ENCODE data around the gene CLMN.
"Not testable (repeated sequence)": the region's sequence is repeated elsewhere in the genome, so short reads cannot be mapped to it uniquely, and the experiment has no call there.

Gene CLMN

DNA sequence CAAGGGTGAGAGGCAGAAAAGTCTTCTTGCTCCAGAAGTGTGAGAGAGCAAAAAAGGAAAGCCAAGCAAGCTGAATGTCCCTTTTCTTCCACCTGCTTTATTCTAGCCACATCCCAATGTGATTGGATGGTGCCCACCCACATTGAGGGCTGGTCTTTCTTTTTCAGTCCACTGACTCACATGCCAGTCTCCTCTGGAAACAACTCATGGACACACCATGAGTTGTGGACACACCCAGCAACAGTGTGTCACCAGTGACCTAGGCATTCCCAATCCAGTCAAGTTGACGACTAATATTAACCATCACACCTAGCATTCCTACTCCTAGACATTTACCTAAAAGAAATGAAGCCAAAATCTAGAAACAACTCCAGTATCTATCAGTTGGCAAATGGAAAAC lies 155.2 kb downstream of the CLMN start:
- DNase-seq (ENCODE audit: low read depth, low spot score): no peak

DNA sequence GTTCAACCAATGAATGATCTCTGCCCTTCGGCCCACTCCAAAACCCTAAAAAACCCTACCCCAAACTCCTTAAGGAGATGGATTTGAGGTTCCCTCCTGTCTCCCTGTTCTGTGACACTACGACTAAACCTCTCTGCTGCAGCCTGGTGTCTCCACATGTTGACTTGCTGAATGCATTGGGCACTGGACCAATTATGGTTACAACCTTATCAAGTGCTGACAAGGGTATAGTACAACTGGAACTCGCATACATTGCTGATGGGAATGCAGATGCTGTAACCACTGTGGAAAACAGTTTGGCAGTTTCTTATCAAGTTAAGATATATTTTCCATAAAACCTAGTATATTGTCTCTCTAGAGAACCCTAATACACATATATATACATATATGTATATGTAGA lies 156.0 kb downstream of the CLMN start:
- DNase-seq (ENCODE audit: low read depth, low spot score): no peak

DNA sequence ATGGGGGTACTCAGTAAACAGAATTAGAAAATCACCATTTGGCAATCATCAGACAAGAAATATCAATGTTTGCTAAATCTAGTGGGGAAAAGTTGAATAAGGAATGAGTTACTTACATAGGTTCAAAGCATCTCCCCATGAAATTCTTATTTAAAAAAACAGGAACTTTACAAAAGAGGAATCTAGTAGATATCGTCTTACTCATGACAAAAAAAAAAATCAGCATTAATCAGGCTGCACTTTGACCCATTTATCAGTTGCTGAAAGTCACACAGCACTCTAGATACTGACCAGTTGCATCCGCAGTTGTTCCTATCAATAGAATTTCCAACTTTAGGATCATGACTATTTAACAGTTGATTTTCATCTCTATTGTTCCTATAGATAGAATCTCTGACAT lies 156.6 kb downstream of the CLMN start:
- DNase-seq (ENCODE audit: low read depth, low spot score): no peak

DNA sequence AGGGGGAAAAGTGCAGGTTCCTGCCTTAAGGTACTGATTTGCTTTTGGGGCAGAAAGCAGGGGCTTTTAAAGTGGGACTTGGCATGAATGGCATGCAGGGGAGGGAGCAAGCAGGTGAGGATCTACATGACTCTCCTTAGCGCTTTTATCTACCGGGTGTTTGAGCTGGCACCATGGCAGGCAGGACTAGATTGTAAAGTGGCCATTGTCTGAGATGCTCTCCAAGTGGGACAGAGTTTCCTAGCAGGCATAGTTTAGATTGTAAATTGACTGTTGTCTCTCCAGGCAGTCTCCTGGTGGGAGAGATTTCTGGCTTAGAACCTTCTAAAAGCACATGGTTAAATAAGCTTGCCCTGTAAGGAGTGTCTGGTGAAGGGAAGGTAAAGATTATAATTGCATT lies 157.1 kb downstream of the CLMN start:
- no peak for DNase-seq (ENCODE audit: low read depth, low spot score)

DNA sequence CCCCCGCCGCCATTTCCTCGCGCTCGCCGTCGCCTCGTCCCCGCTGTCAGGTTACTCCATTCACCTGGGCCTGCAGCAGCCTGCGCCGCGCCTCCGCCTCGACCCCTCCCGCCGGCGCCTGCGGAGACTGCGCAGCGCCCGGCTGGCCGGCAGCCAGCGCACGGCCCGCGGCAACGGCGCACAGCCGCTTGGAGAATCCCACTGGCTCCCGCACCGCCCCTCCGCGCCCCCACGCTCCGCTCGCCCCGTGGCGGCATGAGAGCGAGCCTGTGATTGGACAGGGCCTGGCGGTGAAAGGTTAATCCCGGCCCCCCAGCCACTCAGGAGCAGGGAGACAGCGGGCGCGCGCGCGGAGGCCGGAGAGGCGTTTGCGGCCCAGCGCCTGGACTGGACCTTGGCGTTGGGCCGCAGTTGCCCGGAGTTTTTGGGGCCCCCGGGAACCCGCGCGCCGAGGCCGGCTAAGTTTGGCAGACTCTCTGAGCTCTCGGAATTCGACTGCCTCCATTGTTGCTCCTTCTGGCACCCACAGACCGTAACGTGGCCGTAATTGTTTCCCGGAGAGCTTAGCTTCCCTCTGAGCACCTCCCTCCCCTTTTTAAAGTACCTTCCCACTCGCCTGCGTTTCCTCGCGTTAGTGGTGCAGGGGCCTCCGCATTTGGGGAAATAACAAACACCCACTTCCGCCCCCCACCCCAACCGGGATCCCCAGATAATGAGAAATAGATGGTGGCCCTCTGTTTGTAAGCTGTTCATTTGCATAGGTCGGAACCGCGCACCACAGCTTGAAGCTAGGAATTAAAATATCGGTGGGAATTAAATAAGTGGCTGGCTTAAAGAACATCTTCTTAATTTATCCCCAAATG lies 162.2 kb downstream of the CLMN start, which contains the start of gene DICER1:
Gene DICER1, minus strand, starts transcription at position 203 of the 863 bp plus-strand sequence. CDS start 24,071 bp downstream, outside the sequence.
- peak; percentile 91 for DNase-seq (ENCODE audit: low read depth, low spot score)

DNA sequence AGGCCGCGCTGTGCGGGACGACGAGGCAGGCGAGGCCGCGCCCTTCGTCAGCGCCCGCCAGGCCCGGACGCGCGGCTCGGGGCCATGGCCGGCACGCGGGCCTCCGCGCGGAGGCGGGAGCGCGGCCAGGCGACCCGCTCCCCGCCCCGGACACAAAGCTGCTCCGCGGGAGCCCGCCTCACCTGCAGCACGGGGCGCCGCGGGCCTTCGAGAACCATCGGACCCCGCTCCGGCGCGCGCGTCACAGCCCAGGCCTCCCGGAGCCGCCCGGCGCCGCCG lies 162.7 kb downstream of the CLMN start:
- DNase-seq (ENCODE audit: low read depth, low spot score): no peak

DNA sequence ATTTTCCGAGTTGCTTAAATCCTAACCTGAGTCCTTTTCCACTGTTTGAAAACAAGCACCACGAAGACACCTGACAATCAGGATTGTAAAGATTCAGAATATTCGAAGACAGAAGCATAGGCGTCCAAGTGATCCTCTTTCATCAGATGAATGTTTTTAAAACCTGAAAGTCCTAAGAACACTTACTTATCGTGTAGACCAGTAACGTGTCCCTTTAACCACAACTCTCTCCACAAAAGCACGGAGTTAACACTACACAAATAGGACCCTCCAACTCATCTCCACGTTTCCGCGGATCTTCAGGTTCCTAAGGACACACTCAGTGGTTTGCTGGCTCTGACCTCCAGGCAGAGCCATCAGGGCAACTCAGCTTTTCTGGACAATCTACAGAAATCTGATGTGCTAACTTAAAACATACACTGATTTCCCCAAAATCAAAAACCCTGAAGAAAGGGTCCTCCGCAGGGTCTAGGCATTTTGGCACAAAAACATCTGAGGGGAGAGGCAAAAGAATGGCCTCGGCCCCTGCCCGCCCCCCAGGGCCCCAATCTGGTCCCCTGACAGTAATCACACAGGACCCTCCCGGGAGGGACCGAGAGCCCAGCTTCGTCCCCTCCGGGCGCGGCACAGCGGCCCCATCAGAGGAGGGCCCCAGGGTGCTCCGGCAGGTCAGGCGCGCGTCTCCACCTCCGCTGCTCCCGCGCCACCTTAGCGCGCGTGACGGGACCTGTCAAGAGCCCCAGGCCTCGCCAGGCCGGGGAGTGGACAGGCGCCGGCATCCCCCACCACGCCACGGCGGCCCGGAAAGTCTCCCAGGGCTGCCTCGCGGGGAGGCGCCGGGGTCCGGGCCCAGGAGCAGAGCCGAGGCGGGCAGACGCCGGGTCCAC lies 163.3 kb downstream of the CLMN start:
- no peak for DNase-seq (ENCODE audit: low read depth, low spot score)

DNA sequence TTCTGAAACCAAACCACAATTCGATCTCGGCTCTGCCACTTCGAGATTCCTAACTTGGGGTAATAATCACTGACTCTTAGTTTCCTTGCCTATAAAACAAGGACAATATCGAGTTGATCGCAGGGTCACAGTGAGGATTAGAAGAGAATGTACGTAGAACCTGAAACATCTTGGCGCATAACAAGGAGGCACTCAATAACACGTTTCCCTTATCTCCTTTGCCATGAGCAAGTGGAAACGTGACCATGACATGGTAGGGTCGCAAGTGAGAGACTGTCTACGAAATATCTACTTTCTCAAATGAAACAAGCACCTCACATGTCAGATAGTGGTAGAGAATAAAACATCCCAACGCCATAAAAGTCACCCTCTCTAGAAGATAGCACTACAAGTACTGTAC lies 164.7 kb downstream of the CLMN start:
- DNase-seq (ENCODE audit: low read depth, low spot score): no peak

DNA sequence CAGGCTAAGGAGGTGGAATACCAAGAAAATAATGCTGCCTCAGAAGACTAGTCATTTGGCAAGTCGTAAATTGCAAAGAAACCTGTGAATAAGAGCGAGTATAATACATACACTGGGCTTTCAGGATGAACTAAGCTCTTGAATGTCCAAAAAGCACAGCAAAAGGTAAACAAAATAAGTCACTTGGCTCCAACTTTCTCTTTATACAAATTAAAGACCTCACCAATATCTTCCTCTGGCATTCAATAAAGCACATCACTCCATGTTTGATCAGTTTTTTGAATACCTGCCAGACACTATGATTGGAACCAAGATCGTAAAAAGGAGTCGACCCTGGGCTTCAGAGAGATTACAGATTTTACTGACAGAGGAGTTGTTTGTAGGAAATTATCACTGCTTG lies 165.8 kb downstream of the CLMN start:
- DNase-seq (ENCODE audit: low read depth, low spot score): no peak

DNA sequence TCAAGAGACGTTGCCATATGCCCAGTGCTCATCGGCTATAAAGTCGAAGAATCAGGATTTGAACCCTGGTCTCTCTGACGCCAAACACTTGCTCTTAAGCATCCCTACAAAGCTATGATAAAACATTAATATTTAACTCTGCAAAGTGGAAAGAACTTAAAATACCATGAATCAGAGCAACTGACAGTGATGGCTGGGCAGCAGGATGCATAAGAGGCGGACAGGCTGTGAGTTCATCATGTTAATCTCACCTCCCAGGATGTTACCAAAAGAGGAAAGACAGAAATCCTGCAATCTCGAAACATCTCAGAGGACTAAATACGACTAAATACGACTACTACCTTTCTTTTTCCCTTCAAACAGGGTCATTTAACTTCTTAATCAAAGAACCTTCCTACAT lies 168.1 kb downstream of the CLMN start:
- no peak for DNase-seq (ENCODE audit: low read depth, low spot score)

DNA sequence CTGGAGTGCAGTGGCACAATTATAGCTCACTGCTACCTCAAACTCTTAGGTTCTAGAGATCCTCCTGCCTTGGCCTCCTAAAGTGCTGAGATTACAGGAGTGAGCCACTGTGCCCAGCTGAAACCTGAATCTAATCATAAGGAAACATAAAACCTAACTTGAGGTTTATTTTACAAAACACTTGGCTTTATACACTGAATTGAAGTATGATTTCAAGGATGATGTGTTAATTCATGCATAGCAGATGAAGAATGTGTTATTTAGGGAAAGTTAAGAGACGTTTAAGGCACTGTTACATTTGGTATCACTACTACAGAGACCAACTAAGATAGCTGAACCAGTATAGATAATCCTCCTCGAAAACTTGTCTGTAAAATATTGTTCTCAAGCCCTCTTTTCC lies 168.8 kb downstream of the CLMN start:
- DNase-seq (ENCODE audit: low read depth, low spot score): no peak

DNA sequence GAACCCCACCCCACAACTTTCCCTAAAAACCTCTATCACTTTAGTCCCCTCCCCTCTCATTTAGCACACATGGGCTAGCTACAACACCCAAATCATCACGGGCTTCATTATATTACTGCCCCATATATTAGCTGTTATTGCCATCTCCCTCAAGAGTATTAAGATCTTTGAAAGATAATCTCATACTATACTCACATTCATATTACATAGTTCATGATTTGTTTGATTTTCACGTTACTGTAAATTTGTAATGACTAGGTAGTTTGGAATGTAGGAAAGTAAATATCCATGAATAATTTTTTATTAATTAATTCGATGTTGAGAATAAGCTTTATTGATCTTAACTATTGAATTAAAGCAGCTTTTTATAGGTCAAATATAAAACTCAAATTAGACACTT lies 170.3 kb downstream of the CLMN start:
- DNase-seq (ENCODE audit: low read depth, low spot score): no peak

DNA sequence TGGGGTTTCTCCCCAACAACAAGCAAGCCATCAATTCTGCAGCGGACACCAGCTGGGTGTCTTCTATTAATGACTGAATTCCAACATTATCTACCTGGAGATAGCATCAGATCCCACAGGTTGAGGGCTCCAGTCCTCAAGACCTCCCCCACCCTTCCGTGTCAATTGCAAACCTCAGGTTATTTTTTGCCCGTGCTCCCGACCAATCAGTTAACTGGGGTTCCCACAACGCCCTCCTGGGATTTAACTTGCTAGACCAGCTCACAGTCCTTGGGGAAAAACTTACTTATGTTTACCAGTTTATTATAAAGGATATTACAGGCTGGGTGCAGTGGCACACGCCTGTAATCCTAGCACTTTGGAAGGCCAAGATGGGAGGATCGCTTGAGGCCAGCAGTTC lies 172.1 kb downstream of the CLMN start:
- no peak for DNase-seq (ENCODE audit: low read depth, low spot score)

DNA sequence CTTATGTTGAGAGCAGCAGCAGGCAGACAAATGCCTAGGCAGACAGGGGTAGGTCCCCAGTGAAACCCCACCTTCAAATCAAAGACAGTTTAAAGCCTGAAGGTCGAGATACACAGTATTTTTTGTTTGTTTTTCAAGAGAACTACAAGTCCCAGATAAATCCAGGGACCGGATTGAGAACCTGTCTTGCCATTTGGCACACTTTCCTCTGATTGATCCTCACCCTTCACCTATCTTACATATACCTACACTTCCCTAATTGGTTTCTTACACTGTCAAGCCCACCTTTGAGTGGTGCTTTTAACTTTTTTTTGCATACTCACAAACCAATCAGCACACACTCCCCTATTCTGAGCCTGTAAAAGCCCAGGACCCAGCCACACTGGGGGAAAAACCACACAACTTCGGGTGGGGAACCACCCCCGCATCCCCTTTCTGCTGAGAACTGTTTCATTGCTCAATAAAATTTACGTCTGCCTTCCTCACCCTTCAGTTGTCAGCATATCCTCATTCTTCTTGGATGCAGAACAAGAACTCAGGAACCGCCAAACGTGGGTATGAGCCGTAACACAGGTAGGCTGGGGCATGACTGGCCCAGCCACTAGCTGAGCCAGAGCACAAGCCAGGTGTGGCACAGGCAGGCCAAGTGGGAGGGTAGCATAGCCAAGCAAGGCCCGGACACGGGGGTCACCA lies 173.5 kb downstream of the CLMN start:
- DNase-seq (ENCODE audit: low read depth, low spot score): no peak

DNA sequence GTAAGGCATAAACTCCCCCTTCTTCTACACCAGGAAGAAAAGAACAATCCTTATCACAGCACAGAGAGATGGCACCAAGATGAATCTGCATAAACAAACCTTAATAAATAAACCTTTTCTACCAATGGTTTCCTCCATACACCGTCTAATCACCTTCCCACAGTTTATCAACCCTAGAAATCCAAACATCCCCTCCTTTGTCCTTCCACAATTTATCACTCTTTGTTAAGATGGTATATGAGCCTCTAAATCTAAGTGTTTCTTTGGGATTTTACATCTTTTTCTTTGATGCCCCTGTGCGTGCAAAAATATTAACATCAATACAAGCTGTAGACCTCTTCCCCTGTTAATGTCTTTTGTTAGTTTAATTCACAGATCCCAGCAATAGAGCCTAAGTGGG lies 174.9 kb downstream of the CLMN start:
- no peak for DNase-seq (ENCODE audit: low read depth, low spot score)

DNA sequence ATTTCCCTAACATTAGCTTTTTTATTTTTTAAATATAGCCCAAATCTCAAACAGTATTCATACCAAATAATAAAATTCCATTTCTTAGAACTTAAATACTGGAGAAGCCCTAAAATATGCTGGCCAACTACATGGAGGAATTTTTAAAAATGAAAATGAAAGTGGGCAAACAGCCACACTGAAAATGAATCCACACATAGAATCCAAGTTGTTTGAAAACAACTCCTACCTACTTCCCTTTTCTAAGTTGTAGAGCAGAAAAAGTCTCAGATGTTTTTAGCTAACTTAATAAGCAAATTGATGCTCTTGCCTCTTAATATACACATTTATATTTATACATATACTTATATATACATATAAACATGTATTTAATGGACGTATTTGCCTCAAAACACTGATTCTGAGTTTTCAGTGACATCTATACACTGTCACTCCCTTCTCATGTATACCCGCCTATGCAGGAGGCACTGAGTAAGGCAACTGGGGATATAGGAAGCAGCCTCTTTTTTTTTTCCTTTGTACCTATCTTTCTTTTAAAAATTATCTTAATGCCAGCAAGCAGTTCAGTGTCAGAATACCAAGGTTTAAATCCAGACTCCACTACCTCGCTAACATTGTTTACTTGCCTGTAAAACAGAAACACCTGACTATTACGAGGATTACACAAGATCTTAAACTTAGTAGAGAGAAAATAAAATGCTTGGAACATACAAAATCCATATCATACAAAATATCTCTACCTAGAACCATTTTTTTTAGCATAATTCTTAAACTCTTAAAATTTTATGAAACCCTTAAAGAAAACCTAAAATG lies 175.7 kb downstream of the CLMN start:
- DNase-seq (ENCODE audit: low read depth, low spot score): no peak

DNA sequence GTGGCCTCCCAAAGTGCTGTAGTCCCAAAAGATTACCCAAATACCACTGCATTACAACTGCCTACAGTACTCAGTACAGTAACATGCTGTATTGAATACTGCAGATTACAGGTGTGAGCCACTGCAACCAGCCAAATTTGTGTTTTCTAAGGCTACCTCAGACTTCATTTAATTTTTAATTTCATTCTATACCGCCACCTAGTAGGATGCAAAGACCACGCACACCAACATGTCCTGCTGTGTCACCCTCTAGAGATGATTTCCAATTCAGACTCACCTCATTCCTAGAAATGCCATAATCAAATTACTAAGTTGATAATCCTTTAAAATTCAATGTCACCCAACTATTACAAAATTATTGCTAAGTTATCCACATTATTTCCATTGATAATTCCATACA lies 177.5 kb downstream of the CLMN start:
- no peak for DNase-seq (ENCODE audit: low read depth, low spot score)

DNA sequence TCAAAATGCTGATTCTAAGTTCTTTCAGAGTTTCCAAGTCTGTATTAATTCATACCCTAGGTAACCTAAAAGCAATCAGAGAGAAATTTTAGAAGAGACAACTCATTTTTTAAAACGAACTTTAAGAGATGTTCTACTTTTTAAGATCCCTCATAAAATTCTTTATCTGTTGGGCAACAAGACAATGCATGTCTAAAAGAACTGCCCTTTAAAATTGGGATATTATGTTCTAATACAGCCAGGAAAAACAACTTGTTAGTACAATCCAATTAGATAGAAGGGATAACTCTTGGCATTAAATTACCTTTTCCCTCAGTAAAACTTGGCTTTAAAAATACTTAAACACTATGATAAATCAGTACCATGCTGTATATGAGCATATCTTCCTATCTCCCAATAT lies 178.0 kb downstream of the CLMN start:
- no peak for DNase-seq (ENCODE audit: low read depth, low spot score)

DNA sequence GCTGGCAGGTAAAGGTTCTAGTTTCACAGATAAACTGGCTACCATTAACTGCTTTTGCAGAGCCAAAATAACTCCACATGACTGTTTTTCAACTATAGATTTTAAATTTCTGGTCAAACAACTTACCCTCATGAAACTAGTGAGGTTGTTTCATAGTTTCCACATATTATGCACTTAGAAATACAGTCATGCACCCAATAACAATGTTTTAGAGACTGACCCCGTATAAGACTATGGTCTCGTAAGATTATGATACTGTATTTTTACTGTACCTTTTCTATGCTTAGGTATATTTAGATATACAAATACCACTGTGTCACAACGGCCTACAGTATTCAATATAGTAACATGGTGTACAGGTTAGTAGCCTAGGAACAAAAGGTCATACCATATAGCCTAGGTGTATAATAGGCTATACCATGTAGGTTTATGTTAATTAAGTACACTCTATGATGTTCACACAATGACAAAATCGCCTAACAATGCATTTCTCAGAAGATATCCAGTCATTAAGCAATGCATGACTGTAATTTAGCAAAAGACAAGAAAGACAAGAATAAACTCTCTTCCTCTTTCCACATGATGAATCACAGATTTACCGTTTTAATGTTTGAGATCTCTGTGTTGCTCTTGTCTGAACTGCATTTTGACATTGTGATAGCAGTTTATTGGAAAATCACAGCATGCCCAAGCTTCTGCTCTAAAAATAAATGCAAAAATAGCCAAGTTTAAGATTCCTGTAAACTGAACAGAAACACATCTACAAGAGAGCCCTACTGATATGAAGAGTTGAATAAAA lies 179.4 kb downstream of the CLMN start:
- no peak for DNase-seq (ENCODE audit: low read depth, low spot score)

DNA sequence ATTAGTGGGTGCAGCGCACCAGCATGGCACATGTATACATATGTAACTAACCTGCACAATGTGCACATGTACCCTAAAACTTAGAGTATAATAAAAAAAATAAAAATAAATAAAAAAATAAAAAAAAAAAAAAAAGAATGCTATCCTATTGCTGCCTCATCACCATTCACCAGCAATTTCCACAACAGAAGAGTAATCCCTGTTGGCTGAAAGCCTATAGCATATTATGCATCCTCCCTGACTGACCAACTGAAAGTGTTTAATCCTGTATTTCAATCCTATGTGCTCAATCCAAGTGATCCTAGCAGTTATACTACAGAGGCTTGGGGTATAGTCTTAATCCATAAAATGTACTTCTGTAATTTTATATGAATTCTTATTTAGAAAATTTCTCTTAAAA lies 180.8 kb downstream of the CLMN start:
- no peak for DNase-seq (ENCODE audit: low read depth, low spot score)

DNA sequence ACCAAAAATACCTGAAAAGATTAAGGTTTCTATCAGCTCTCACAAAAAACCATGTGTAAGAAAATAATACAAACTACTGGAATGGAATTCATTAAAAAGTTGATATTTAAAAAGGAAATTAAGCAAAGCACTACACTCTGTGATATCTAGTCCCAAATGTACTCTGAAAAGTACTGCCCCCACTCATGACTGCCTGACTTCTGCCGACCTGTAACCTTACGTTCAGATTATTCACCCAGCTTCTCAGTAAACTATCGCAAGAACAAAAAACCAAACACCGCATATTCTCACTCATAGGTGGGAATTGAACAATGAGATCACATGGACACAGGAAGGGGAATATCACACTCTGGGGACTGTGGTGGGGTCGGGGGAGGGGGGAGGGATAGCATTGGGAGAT lies 181.3 kb downstream of the CLMN start:
- DNase-seq (ENCODE audit: low read depth, low spot score): not testable (repeated sequence)
